ENCODE measurements around the gene UNC5A.
A peak's percentile ranks its signal among the peaks of the same experiment; 100 is the strongest.

The UNC5A gene

DNA sequence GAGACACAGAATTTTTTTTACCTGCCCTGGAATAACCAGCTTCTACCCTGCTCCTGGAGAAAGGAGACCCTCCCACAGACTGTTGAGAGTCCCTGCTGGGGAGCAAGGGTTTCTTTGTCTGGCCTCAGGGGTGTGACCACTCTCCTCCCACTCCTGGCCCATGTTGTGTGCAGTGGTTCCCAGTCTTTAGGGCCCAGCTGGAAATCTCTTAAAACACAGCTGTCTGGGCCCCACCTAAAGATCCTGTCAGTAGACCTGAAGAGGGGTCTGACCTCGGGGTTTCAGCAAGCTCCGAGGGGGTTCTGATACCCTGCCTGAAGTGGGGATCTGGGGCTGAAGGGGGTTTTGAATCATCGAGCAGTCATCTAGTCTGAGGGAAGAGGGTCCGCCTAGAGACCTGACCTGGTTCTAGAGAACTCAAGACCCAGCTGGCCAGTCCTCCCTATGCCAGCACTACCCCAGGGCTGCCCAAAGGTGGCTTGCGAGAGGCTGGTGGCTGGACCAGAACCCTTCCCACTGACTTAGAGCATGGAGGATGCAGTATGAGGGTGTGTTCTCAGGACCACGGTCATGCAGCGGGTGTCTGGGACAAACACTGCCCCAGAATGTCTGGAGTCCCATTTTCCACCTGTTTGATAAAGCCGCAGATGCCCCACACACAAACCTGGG, 8.1 kb upstream of the UNC5A start:
- DNase-seq = no peak

- DNase-seq = no peak
These were observed 7.1 kb upstream of the UNC5A start for GRCh38 chr5:176803068-176803942.

DNA sequence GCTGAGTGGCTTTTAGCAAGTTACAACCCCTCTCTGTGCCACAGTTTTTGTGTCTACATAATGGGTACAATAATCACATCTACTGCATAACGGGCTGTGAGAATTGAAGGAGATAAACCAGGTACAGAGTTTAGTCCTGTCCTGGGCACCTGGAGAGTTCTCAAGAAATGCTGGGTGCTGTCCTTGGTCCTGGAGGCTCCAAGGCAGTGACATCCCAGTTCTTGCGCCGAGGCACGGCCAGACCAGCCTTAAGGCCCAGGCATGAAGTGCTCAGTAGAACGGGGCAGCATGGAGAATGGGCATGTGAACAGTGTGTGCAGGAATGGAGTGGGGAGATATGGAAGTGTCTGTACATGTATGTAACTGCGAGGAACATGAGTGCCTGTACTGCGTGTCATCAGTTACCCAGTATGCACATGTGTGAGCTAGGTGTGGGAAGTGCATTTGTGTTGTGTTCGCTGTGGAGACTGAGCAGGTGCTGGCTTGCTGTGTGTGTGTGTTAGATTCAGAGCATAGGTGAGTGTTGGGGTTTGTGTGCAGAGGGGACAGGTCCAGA, 6.3 kb upstream of the UNC5A start:
- DNase-seq = no peak

GRCh38 chr5:176806137-176806536, 4.2 kb upstream of the UNC5A start:
- no peak for DNase-seq

DNA sequence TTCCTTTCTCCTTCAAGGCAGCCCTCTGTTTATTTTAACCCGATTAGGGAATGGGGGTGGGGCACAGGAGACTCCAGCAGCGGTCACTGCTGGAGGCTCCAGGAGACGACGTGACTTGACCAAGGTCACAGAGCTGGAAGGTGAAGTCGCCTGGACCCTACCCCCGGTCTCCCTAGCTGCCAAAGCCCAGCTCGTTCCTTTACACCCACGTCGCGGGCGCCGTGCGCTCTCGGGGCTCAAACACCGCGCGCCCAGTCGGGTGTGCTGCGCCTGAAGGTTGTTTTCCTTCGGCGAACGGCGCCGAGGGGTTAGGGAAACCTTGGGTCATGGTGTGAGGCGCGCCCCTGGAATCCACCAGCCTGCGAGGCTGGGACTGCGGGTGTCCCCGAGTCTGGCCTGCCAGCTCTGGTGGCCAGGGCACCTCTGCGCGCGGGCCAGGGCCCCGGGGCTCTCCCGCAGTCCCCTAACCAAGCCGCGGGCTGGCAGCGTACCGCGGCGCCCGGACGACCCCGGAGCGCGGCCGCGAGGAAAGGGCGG, 747 bp upstream of the UNC5A start:
- DNase-seq = no peak

- DNase-seq = no peak
These were observed 535 bp downstream of the UNC5A start for GRCh38 chr5:176810687-176811501.

- DNase-seq = no peak
These were observed 2.2 kb downstream of the UNC5A start for GRCh38 chr5:176812269-176813259.

DNA sequence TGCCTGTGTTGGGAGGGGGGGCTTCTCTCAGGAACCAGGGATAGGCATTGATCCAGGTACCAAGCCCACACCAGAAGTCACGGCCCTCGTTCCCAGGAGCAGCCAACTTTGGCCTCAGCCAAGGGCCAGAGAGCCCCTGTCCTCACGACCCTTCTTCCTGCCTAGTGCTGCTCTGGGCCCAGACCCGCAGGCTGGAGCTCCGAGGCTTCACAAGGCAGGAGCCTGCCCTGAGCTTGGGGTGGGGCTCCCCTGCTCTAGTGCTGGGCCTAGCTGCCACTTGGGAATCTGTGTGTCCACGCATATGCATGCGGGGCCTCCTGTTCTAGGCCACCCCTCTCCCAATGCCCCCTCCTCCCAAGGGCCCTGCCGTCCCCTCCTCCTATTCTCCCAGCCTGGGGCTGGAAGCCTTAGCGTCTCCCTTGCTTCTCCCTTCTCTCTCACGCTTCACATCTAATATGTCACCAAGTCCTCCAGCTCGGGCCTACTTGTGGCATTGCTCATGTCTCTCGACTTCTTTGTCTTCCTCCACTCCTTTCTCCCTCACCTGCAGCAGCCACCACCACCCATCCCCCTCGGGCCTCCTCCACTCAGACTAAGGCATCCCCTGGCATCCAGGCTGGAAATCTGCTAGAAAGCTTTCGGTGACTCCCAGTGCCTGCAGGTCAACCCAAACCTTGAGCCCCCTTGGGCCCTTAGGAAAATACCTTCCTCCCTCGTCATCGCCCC, 3.4 kb downstream of the UNC5A start:
- DNase-seq = no peak

DNA sequence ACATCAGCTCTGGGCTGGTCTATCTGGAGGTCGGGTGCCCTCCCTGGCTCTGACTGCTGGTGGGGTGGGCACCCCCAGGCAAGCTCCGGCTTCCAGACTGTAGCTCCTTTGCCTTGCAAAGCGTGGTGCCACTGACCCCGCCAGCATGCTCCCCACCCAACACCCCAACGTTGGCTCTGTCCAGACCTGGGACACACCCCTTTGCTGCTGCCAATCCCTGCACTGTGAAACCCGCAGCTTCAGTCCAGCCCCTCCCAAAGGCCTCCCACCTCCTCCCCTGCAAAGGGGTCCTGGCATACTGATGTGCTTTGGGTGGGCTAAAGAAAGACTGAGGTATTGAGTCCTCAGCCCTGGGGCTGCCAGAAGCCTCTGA, 3.9 kb downstream of the UNC5A start:
- no peak for DNase-seq

DNA sequence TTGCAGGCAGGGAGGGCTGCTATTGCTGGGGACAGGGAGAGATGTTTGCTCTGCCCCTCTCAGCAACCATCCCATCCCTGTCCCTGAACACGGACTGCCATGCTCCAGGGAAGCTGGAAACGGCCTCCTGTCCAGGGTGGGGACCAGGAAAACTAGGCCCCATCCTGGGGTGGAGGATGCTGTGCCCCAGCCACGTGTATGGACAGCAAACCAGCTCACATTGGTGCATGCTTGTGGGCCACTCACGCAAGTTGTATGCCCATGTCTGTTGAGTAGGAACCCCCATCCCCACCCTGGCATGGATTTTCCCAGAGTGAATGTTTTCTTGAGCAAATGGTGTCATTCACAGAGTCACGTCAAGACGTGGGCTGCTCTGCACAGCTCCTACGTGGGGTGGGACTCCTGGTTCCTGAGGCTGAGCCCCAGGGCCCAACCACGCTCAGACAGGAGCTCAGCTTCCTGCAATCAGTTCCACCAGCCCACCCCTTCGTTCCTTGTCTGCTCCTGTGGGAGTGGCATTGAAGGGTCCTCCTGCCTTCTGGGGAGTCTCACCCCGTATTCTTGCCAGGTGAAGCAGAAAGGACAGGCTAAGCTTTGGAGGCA, 4.6 kb downstream of the UNC5A start:
- no peak for DNase-seq

DNA sequence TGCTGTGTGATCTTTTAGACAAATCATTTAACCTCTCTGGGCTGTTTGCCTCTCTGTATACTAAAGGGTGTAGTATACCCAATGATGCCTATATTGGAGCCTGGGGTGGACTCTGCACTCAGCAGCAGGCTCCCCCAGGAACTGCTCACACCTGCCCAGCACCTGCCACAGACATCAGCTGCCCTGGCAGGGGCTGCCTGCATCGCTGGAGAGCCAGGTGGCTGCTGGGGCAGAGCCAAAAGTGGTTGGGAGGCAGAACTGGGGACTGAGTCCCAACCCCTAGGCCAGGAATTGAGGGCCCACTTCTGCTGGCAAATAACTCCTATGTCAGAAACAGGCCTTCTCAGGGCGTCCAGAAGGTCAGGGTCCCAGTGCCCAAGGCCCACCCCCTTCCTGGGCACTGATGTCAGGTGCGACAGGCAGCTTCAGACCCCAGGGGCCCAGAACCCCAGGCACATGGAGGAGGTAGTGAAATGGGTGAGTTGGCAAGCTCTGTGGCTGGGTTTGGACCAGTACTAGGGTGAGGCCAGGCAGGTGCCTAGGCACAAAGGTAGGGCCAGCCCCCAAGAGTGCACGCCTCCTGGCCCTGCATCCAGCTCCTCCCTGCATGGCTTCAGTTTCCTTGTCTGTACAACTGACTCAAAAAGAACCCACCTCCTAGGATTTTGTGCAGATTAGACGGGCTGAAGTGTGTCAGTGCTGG, 5.8 kb downstream of the UNC5A start:
- no peak for DNase-seq

GRCh38 chr5:176816791-176817347, 6.5 kb downstream of the UNC5A start:
- DNase-seq = no peak

- no peak for DNase-seq
These were observed 7.0 kb downstream of the UNC5A start for GRCh38 chr5:176817369-176817840.

DNA sequence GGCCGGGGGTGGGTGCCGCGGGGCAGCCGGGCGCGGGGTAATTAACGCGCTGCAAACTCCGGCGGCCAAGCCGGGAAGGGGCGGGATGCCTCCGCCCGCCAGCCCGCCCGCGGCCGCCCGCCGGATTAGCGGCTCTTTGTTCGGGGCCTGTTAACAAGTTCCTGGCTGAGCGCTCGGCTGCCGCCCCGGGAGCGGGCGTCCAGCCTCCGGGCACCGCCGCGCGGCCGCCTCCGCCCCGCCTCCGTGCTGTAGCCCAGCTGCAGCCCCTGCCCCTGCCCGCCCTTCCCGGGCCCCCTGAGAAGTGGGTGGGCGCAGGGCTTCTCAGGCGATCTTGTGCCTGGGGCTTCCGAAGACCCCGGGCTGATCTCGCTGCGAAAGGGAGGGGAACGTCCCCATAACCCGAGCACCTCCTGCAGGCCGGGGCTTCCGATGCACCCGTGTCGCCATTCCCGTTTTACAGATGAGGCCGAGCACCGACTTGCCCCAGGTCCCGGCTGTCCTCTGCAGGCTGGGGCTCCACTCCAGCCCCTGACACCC, 7.5 kb downstream of the UNC5A start:
- peak; percentile 68 for DNase-seq

DNA sequence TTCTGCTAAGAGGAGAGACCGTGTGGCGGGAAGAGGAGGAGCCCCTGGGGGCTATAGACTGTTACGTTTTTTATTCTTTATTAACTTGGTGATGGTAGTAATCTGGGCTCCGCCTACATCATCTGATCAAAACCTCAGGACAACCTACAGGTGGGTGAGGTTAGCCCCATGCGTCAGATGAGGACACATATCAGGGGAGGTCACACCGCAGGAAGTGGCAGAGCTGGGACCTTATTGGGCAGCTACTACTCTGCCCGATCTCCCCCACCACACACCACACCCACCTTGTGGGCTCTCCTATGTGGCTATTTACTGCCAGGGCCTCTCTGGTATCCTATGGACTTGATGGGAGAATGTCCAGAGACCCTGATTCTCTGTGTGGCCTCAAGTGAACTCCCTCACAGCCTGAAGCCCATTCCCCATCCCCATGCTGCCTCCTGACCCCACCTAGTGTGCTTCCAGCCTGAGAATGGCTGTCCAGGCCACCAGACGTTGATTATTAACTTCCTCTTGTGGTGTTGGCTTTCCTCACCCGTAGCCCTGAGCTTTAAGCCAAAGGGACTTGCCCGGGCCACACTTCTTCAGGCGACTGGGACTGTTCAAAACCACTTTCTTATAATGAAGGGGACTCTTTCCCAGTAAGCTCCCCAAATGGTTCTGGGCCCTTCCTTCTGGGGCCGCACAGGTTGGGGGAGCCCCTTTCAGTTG, 8.2 kb downstream of the UNC5A start:
- no peak for DNase-seq

GRCh38 chr5:176819476-176819875, 9.1 kb downstream of the UNC5A start:
- DNase-seq = no peak

- no peak for DNase-seq
These were observed 10.6 kb downstream of the UNC5A start for GRCh38 chr5:176820937-176821336.

DNA sequence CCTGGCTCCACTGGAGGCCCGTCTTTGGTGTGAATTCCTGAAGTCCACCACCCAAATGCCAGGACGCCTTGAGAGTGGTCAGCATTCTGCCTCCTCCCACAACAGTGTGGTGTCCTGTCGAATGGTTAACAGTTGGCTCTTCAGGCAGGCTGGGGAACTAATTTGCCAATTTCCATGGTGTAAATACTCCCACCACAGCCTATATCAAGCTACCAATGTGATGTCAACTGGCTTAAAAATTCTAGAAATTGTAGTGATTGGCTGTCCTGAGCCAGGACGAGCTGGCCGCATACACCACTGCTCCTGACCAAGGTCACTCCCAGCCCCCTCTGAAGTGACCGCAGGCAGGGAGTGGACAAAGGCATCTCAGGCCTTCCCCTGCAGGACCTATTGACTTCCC, 11.1 kb downstream of the UNC5A start:
- no peak for DNase-seq

All from activated effector memory CD4-positive, alpha-beta T cell treated with anti-CD3 and anti-CD28 coated beads, Interleukin-2, amount 50 U/mL, for 16 hours (primary cell).